ENCODE measurements around the gene GABRA5. TPM values are rescaled to one million over a fixed set of nuclear protein-coding genes. Genes with fewer than 3 reads are reported as not detected.

The GABRA5 gene
- total RNA-seq, 3 donors from 2014 or later, result not detected

GRCh38 chr15:26868029-26868685, 1.3 kb downstream of the GABRA5 start:
- ATAC-seq, result no peak
- Mint-ChIP-seq H3K4me1 (ENCODE audit: low read depth) (no peaks in the 10 kb centered on the region), H3K4me3 (no peak overlapping the region), H3K27me3 (ENCODE audit: low read depth) (peaks cover 28% of the 10 kb centered on the region), H3K9me3 (no peaks in the 10 kb centered on the region), H3K36me3 (ENCODE audit: insufficient read depth) (no peaks in the 10 kb centered on the region)
- DNase-seq, result no peak

GRCh38 chr15:26869628-26870027, 2.8 kb downstream of the GABRA5 start:
- no peaks in the 10 kb centered on the region for H3K4me1 Mint-ChIP-seq (ENCODE audit: low read depth)
- peaks cover 28% of the 10 kb centered on the region for H3K27me3 Mint-ChIP-seq (ENCODE audit: low read depth)
- H3K36me3 Mint-ChIP-seq (ENCODE audit: insufficient read depth), result no peaks in the 10 kb centered on the region
- H3K4me3 Mint-ChIP-seq, result no peak overlapping the region
- H3K9me3 Mint-ChIP-seq, result no peaks in the 10 kb centered on the region
- DNase-seq (no peak), ATAC-seq (no peak)

GRCh38 chr15:26870346-26870745, 3.5 kb downstream of the GABRA5 start:
- no peaks in the 10 kb centered on the region for H3K9me3 Mint-ChIP-seq
- H3K4me1 Mint-ChIP-seq (ENCODE audit: low read depth), result no peaks in the 10 kb centered on the region
- no peaks in the 10 kb centered on the region for H3K36me3 Mint-ChIP-seq (ENCODE audit: insufficient read depth)
- H3K27me3 Mint-ChIP-seq (ENCODE audit: low read depth), result peaks cover 24% of the 10 kb centered on the region
- DNase-seq, result no peak
- no peak overlapping the region for H3K4me3 Mint-ChIP-seq
- no peak for ATAC-seq

- no peak for ATAC-seq
Measured at GRCh38 chr15:26872206-26872605, 5.3 kb downstream of the GABRA5 start.

GRCh38 chr15:26873846-26874245, 7.0 kb downstream of the GABRA5 start:
- DNase-seq, result no peak
- Mint-ChIP-seq H3K36me3 (ENCODE audit: insufficient read depth) (no peaks in the 10 kb centered on the region), H3K27me3 (ENCODE audit: low read depth) (peaks cover 8% of the 10 kb centered on the region), H3K4me3 (no peak overlapping the region), H3K4me1 (ENCODE audit: low read depth) (no peaks in the 10 kb centered on the region), H3K9me3 (no peaks in the 10 kb centered on the region)
- ATAC-seq, result no peak

More at GRCh38 chr15:26872206-26872605, 5.3 kb downstream of the GABRA5 start:
- DNase-seq, result no peak
- Mint-ChIP-seq H3K4me1 (ENCODE audit: low read depth) (no peaks in the 10 kb centered on the region), H3K27me3 (ENCODE audit: low read depth) (peaks cover 14% of the 10 kb centered on the region), H3K9me3 (no peaks in the 10 kb centered on the region), H3K4me3 (no peak overlapping the region), H3K36me3 (ENCODE audit: insufficient read depth) (no peaks in the 10 kb centered on the region)

- Mint-ChIP-seq H3K36me3 (ENCODE audit: insufficient read depth) (no peaks in the 10 kb centered on the region), H3K4me3 (no peak overlapping the region), H3K9me3 (no peaks in the 10 kb centered on the region), H3K27me3 (ENCODE audit: low read depth) (no peaks in the 10 kb centered on the region), H3K4me1 (ENCODE audit: low read depth) (no peaks in the 10 kb centered on the region)
- ATAC-seq (no peak), DNase-seq (no peak)
Measured at GRCh38 chr15:26874774-26875475, 8.1 kb downstream of the GABRA5 start.

- no peaks in the 10 kb centered on the region for H3K36me3 Mint-ChIP-seq (ENCODE audit: insufficient read depth)
- no peaks in the 10 kb centered on the region for H3K27me3 Mint-ChIP-seq (ENCODE audit: low read depth)
- H3K9me3 Mint-ChIP-seq, result no peaks in the 10 kb centered on the region
- H3K4me1 Mint-ChIP-seq (ENCODE audit: low read depth), result no peaks in the 10 kb centered on the region
- ATAC-seq, result no peak
- no peak for DNase-seq
- H3K4me3 Mint-ChIP-seq, result no peak overlapping the region
Measured at GRCh38 chr15:26875476-26875850, 8.6 kb downstream of the GABRA5 start.

GRCh38 chr15:26877831-26878230, 11.0 kb downstream of the GABRA5 start:
- ATAC-seq, result no peak
- H3K27me3 Mint-ChIP-seq (ENCODE audit: low read depth), result no peaks in the 10 kb centered on the region
- no peaks in the 10 kb centered on the region for H3K4me1 Mint-ChIP-seq (ENCODE audit: low read depth)

GRCh38 chr15:26879706-26880105, 12.8 kb downstream of the GABRA5 start:
- Mint-ChIP-seq H3K4me1 (ENCODE audit: low read depth) (no peaks in the 10 kb centered on the region), H3K36me3 (ENCODE audit: insufficient read depth) (no peaks in the 10 kb centered on the region), H3K4me3 (no peak overlapping the region), H3K9me3 (no peaks in the 10 kb centered on the region), H3K27me3 (ENCODE audit: low read depth) (no peaks in the 10 kb centered on the region)
- DNase-seq, result no peak
- no peak for ATAC-seq

More at GRCh38 chr15:26877831-26878230, 11.0 kb downstream of the GABRA5 start:
- no peak for DNase-seq
- H3K36me3 Mint-ChIP-seq (ENCODE audit: insufficient read depth), result no peaks in the 10 kb centered on the region
- no peak overlapping the region for H3K4me3 Mint-ChIP-seq
- H3K9me3 Mint-ChIP-seq, result no peaks in the 10 kb centered on the region

GRCh38 chr15:26882112-26882511, 15.2 kb downstream of the GABRA5 start:
- Mint-ChIP-seq H3K4me1 (ENCODE audit: low read depth) (no peaks in the 10 kb centered on the region), H3K4me3 (no peak overlapping the region), H3K9me3 (no peaks in the 10 kb centered on the region), H3K27me3 (ENCODE audit: low read depth) (no peaks in the 10 kb centered on the region), H3K36me3 (ENCODE audit: insufficient read depth) (no peaks in the 10 kb centered on the region)
- DNase-seq, result no peak
- ATAC-seq, result no peak

GRCh38 chr15:26882616-26883365, 15.9 kb downstream of the GABRA5 start:
- DNase-seq (no peak), ATAC-seq (no peak)
- Mint-ChIP-seq H3K4me1 (ENCODE audit: low read depth) (no peaks in the 10 kb centered on the region), H3K36me3 (ENCODE audit: insufficient read depth) (no peaks in the 10 kb centered on the region), H3K4me3 (no peak overlapping the region), H3K27me3 (ENCODE audit: low read depth) (no peaks in the 10 kb centered on the region), H3K9me3 (no peaks in the 10 kb centered on the region)

- ATAC-seq (no peak), DNase-seq (no peak)
- no peaks in the 10 kb centered on the region for H3K9me3 Mint-ChIP-seq
- no peaks in the 10 kb centered on the region for H3K27me3 Mint-ChIP-seq (ENCODE audit: low read depth)
- no peaks in the 10 kb centered on the region for H3K36me3 Mint-ChIP-seq (ENCODE audit: insufficient read depth)
- no peak overlapping the region for H3K4me3 Mint-ChIP-seq
- H3K4me1 Mint-ChIP-seq (ENCODE audit: low read depth), result no peaks in the 10 kb centered on the region
Measured at GRCh38 chr15:26883466-26883865, 16.6 kb downstream of the GABRA5 start.

- H3K36me3 Mint-ChIP-seq (ENCODE audit: insufficient read depth), result no peaks in the 10 kb centered on the region
- no peaks in the 10 kb centered on the region for H3K9me3 Mint-ChIP-seq
- no peak for DNase-seq
- H3K27me3 Mint-ChIP-seq (ENCODE audit: low read depth), result peaks cover 10% of the 10 kb centered on the region
- H3K4me3 Mint-ChIP-seq, result no peak overlapping the region
- H3K4me1 Mint-ChIP-seq (ENCODE audit: low read depth), result no peaks in the 10 kb centered on the region
- ATAC-seq, result no peak
Measured at GRCh38 chr15:26886566-26886965, 19.7 kb downstream of the GABRA5 start.

GRCh38 chr15:26887926-26888666, 21.2 kb downstream of the GABRA5 start:
- no peaks in the 10 kb centered on the region for H3K9me3 Mint-ChIP-seq
- peaks cover 15% of the 10 kb centered on the region for H3K27me3 Mint-ChIP-seq (ENCODE audit: low read depth)
- H3K36me3 Mint-ChIP-seq (ENCODE audit: insufficient read depth), result no peaks in the 10 kb centered on the region
- H3K4me1 Mint-ChIP-seq (ENCODE audit: low read depth), result no peaks in the 10 kb centered on the region
- H3K4me3 Mint-ChIP-seq, result no peak overlapping the region
- no peak for ATAC-seq
- DNase-seq, result no peak

Measured in activated T-cell treated with anti-CD3 and anti-CD28 coated beads, Interleukin-2, amount 50 U/mL, for 4 hours (primary cell).